OCI-LY3 (cell line): ENCODE results near the gene PNPLA2.

Experiments
- H2AFZ ChIP-seq: fragments of 200-600, 300-600 bp; shearing (Covaris generic); 2 replicates; pipeline ENCODE4 v1.6.0; 2014; ENCODE audit warnings: antibody characterized with exemption, low read depth, low read length
- H3K27ac ChIP-seq: fragments of 200-600, 300-600 bp; sonication (generic); 2 replicates; pipeline ENCODE4 v1.5.1; 2014; ENCODE audit warnings: mild to moderate bottlenecking, low read length, moderate library complexity, mixed read lengths
- H3K27me3 ChIP-seq: fragments of 200-600, 300-600 bp; sonication (generic); 2 replicates; pipeline ENCODE4 v1.6.1; 2014; ENCODE audit warnings: low read depth, low read length, mixed read lengths
- H3K36me3 ChIP-seq: fragments of 200-600, 300-600 bp; sonication (generic); replicated peaks from 2 replicates; pipeline ENCODE3; 2014; ENCODE audit warnings: low read depth, low read length, mixed read lengths
- H3K4me1 ChIP-seq: fragments of 300-600, 200-600 bp; sonication (generic); 2 replicates; pipeline ENCODE4 v1.6.1; 2014; ENCODE audit warnings: low read length, mixed read lengths
- H3K4me2 ChIP-seq: fragments of 200-600, 300-600 bp; sonication (generic); 2 replicates; pipeline ENCODE4 v1.6.1; 2014; ENCODE audit warnings: low read length, mixed read lengths
- H3K4me3 ChIP-seq: fragments of 300-600, 200-600 bp; sonication (generic); 2 replicates; pipeline ENCODE4 v1.5.1; 2014; ENCODE audit warnings: antibody characterized with exemption, mild to moderate bottlenecking, low read length, moderate library complexity
- H3K79me2 ChIP-seq: fragments of 300-600, 200-600 bp; shearing (Covaris generic); 2 replicates; pipeline ENCODE4 v1.6.1; 2014; ENCODE audit warnings: mild to moderate bottlenecking, low read length, mixed read lengths
- H3K9ac ChIP-seq: fragments of 300-600, 200-600 bp; shearing (Covaris generic); 2 replicates; pipeline ENCODE4 v1.6.0; 2014; ENCODE audit warnings: mild to moderate bottlenecking, low read length, moderate library complexity
- H3K9me3 ChIP-seq: fragments of 200-600, 300-600 bp; shearing (Covaris generic); 2 replicates; pipeline ENCODE4 v1.6.1; 2014; ENCODE audit warnings: low read length, mixed read lengths; ENCODE audit not compliant: insufficient read depth
- H4K20me1 ChIP-seq: fragments of 200-600, 300-600 bp; sonication (generic); 2 replicates; pipeline ENCODE4 v1.6.1; 2016; ENCODE audit warnings: low read length, mixed read lengths; ENCODE audit not compliant: insufficient read depth
- EZH2phosphoT487 ChIP-seq: fragments of 200-600 bp; shearing (Covaris generic); IDR thresholded peaks from 2 replicates; pipeline ENCODE4 v1.6.1; 2018; ENCODE audit warnings: antibody characterized with exemption, mixed run types, low read depth
- TF ChIP-seq, protein P1 (sequence below): fragments of 200-600, 300-600 bp; sonication (generic); IDR thresholded peaks from 2 replicates; pipeline ENCODE4 v1.5.1; 2014; ENCODE audit warnings: antibody characterized with exemption, low read length, low read depth

Gene PNPLA2

GRCh38 chr11:831118-831864 lies 12.6 kb downstream of the PNPLA2 start:
- Histone ChIP-seq H3K4me2 (no peak overlapping the region), H4K20me1 (peaks cover 8% of the 10 kb centered on the region; the same call in 1 of the 2 replicates), H3K79me2 (peaks cover 9% of the 10 kb centered on the region), H3K4me1 (peaks cover 38% of the 10 kb centered on the region), H3K27ac (no peak overlapping the region), H2AFZ (no peak overlapping the region), H3K27me3 (no peaks in the 10 kb centered on the region), H3K36me3 (no peaks in the 10 kb centered on the region), H3K9ac (no peak overlapping the region), H3K9me3 (no peaks in the 10 kb centered on the region), H3K4me3 (peak overlapping the region; percentile 93; the same call in 1 of the 2 replicates)
- TF ChIP-seq, protein P1, sequence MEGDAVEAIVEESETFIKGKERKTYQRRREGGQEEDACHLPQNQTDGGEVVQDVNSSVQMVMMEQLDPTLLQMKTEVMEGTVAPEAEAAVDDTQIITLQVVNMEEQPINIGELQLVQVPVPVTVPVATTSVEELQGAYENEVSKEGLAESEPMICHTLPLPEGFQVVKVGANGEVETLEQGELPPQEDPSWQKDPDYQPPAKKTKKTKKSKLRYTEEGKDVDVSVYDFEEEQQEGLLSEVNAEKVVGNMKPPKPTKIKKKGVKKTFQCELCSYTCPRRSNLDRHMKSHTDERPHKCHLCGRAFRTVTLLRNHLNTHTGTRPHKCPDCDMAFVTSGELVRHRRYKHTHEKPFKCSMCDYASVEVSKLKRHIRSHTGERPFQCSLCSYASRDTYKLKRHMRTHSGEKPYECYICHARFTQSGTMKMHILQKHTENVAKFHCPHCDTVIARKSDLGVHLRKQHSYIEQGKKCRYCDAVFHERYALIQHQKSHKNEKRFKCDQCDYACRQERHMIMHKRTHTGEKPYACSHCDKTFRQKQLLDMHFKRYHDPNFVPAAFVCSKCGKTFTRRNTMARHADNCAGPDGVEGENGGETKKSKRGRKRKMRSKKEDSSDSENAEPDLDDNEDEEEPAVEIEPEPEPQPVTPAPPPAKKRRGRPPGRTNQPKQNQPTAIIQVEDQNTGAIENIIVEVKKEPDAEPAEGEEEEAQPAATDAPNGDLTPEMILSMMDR, result no peak
- TF ChIP-seq EZH2phosphoT487, result no peak

- Histone ChIP-seq H3K79me2 (peaks cover 9% of the 10 kb centered on the region), H3K4me2 (peak overlapping the region; percentile 99), H4K20me1 (peaks cover 8% of the 10 kb centered on the region; the same call in 1 of the 2 replicates), H3K4me3 (peak overlapping the region; percentile 93), H3K27me3 (no peaks in the 10 kb centered on the region), H2AFZ (no peak overlapping the region), H3K27ac (peak overlapping the region; percentile 1; the same call in 1 of the 2 replicates), H3K9me3 (no peaks in the 10 kb centered on the region), H3K4me1 (peaks cover 34% of the 10 kb centered on the region), H3K36me3 (peaks cover 1% of the 10 kb centered on the region), H3K9ac (peak overlapping the region; percentile 76)
- TF ChIP-seq, protein P1, result no peak
- TF ChIP-seq EZH2phosphoT487, result no peak
These were observed 13.3 kb downstream of the PNPLA2 start for GRCh38 chr11:831961-832528.

DNA sequence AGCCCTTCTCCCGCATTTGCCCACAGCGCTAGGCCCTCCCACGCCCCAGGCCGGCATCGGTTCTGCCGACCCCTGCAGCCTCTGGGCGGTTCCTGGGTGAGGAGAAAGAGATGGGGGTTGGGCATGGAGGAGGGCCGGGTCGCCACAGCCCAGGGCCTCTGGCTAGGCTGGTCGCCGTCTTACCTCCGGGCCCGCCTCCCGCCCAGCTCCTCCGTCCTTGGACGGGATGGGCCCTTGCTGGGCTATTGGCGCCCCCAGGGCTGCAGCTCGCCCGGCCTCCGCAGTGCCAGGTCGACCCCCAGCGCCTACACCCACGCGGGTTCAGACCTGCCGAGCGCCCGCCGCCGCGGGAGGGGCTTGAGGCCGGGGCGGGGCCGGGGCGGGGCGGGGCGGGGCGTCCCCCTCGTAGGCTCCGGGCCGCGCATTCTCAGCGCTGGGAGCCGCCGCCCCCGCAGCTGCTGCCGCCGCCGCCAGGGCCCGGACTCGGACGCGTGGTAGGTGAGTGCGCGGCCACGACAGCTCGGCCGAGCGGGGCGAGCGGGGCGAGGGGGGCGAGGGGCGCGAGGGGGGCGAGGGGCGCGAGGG lies 13.9 kb downstream of the PNPLA2 start, which contains the start of gene CD151:
Gene CD151, plus strand, starts transcription at position 424 of the 585 bp plus-strand sequence. CDS start 3,118 bp downstream, outside the sequence.
- no peak within 1 kb of the TSS for H2AFZ ChIP-seq
- peaks cover 32% of the 10 kb centered on the region for H3K4me1 ChIP-seq
- no peak for TF ChIP-seq EZH2phosphoT487
- TF ChIP-seq, protein P1, result no peak
- peaks cover 8% of the 10 kb centered on the region; the same call in 1 of the 2 replicates for H4K20me1 ChIP-seq
- H3K4me3 ChIP-seq, result peak within 1 kb of the TSS; percentile 93
- H3K9ac ChIP-seq, result peak within 1 kb of the TSS; percentile 79
- H3K27me3 ChIP-seq, result no peaks in the 10 kb centered on the region
- peak within 1 kb of the TSS; percentile 10; the same call in 1 of the 2 replicates for H3K27ac ChIP-seq
- H3K79me2 ChIP-seq, result peaks cover 9% of the 10 kb centered on the region
- peaks cover 7% of the 10 kb centered on the region for H3K36me3 ChIP-seq
- peak within 1 kb of the TSS; percentile 99 for H3K4me2 ChIP-seq
- H3K9me3 ChIP-seq, result no peaks in the 10 kb centered on the region
